22Rv1 (cell line): ENCODE data around the gene OBP2B.
"Not testable (repeated sequence)": the region's sequence is repeated elsewhere in the genome, so short reads cannot be mapped to it uniquely, and the experiment has no call there.

Experiments
- H3K27ac ChIP-seq: fragments of 450-650 bp; 2 replicates; pipeline ENCODE4 v1.5.1; 2017
- CTCF ChIP-seq: fragments of 450-650 bp; IDR thresholded peaks from 2 replicates; pipeline ENCODE4 v1.5.1; 2017; ENCODE audit warnings: mild to moderate bottlenecking
- ZFX ChIP-seq: fragments of 450-650 bp; IDR thresholded peaks from 2 replicates; pipeline ENCODE4 v1.6.1; 2017; ENCODE audit warnings: antibody characterized with exemption, borderline replicate concordance

The OBP2B gene

GRCh38 chr9:133252301-133253020, 43.4 kb upstream of the OBP2B start:
- H3K27ac ChIP-seq, result no peak overlapping the region

GRCh38 chr9:133251773-133252172, 42.7 kb upstream of the OBP2B start:
- H3K27ac ChIP-seq, result no peak overlapping the region

More at GRCh38 chr9:133252301-133253020, 43.4 kb upstream of the OBP2B start:
- no peak for TF ChIP-seq CTCF
- TF ChIP-seq ZFX, result no peak

GRCh38 chr9:133251221-133251620, 42.2 kb upstream of the OBP2B start:
- not testable (repeated sequence) for H3K27ac ChIP-seq

More at GRCh38 chr9:133251773-133252172, 42.7 kb upstream of the OBP2B start:
- no peak for TF ChIP-seq ZFX
- no peak for TF ChIP-seq CTCF

GRCh38 chr9:133250741-133251170, 41.7 kb upstream of the OBP2B start:
- H3K27ac ChIP-seq, result no peak overlapping the region
- TF ChIP-seq CTCF, result no peak
- TF ChIP-seq ZFX, result no peak

- TF ChIP-seq CTCF (no peak), ZFX (no peak)
- H3K27ac ChIP-seq, result no peak overlapping the region
Observed at GRCh38 chr9:133249337-133249736, 40.3 kb upstream of the OBP2B start.

GRCh38 chr9:133248726-133249295, 39.8 kb upstream of the OBP2B start:
- TF ChIP-seq CTCF (no peak), ZFX (no peak)

GRCh38 chr9:133247632-133248031, 38.6 kb upstream of the OBP2B start:
- no peak overlapping the region for H3K27ac ChIP-seq
- TF ChIP-seq CTCF (no peak), ZFX (no peak)

More at GRCh38 chr9:133248726-133249295, 39.8 kb upstream of the OBP2B start:
- H3K27ac ChIP-seq, result no peak overlapping the region
